GM12864 (cell line): ENCODE results near the gene FDPS.
"Not testable (repeated sequence)": the region's sequence is repeated elsewhere in the genome, so short reads cannot be mapped to it uniquely, and the experiment has no call there.

ENCODE experiments used
- DNase-seq: peaks from one replicate; pipeline ENCODE4 v3.0.0-alpha.2; 2011; ENCODE audit warnings: low read depth
- H3K4me3 ChIP-seq: 2 replicates; pipeline ENCODE4 v1.5.1; 2011; ENCODE audit warnings: mild to moderate bottlenecking, low read depth, low read length, control low read depth
- TF ChIP-seq, protein P1 (sequence below): IDR thresholded peaks from 2 replicates; pipeline ENCODE4 v1.5.1; 2011; ENCODE audit warnings: low read depth, mild to moderate bottlenecking, moderate library complexity, low read length, control low read depth, inconsistent platforms; ENCODE audit errors: missing control alignments

FDPS gene

DNA sequence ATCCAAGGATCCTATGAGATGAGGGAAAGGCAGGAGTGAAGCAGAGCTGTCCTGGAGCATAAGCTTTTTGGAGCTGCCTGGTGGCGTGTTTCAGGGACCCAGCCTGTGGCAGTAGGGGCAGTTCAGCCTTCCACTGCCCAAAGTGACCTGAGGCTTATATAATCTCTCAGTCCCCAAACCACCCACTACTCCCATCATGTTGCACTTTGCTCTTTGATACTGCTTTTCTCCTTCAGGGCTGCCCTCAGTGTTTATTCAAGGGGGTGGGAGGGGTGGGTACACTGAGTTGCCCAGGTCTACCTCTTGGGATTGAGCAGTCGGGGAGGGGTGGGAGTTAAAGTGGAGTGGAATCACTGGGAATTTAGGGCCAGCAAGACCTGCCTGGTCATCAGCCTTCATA is 22.1 kb upstream of the FDPS start:
- H3K4me3 ChIP-seq, result no peak overlapping the region
- DNase-seq, result no peak
- TF ChIP-seq, protein P1, sequence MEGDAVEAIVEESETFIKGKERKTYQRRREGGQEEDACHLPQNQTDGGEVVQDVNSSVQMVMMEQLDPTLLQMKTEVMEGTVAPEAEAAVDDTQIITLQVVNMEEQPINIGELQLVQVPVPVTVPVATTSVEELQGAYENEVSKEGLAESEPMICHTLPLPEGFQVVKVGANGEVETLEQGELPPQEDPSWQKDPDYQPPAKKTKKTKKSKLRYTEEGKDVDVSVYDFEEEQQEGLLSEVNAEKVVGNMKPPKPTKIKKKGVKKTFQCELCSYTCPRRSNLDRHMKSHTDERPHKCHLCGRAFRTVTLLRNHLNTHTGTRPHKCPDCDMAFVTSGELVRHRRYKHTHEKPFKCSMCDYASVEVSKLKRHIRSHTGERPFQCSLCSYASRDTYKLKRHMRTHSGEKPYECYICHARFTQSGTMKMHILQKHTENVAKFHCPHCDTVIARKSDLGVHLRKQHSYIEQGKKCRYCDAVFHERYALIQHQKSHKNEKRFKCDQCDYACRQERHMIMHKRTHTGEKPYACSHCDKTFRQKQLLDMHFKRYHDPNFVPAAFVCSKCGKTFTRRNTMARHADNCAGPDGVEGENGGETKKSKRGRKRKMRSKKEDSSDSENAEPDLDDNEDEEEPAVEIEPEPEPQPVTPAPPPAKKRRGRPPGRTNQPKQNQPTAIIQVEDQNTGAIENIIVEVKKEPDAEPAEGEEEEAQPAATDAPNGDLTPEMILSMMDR, result no peak

DNA sequence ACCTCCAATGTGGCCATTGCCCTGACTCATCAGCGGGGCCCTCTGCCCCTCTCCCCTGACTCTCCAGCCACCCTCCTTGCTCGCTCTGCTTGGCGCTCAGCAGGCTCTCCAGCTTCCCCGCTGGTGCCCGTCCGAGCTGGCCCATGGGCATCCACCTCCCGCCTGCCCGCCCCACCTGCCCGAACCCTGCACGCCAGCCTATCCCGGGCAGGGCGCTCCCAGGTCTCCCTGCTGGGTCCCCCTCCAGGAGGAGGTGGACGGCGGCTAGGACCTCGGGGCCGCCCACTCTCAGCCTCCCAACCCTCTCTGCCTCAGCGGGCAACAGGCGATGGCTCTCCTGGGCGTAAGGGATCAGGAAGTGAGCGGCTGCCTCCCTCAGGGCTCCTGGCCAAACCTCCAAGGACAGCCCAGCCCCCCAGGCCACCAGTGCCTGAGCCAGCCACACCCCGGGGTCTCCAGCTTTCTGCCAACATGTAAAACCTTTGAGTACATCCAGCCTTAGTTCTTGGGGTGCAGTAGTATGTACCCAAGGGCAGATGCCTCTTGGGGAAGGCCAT is 20.6 kb upstream of the FDPS start:
- DNase-seq, result no peak
- TF ChIP-seq, protein P1, result no peak
- no peak overlapping the region for H3K4me3 ChIP-seq

DNA sequence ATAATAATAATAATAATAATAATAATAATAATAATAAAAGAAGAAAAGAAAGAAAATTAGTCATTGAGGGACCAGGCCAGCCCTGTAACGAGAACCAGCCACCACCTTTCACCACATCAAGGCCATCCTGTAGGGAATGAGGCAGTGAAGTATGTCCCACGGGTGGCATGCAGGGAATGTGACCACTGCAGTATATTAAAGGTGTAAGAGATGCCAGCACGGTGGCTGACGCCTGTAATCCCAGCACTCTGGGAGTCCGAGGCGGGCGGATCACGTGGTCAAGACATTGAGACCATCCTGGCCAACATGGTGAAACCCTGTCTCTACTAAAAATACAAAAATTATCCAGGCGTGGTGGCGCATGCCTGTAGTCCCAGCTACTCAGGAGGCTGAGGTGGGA is 17.7 kb upstream of the FDPS start:
- DNase-seq, H3K4me3 ChIP-seq: not testable (repeated sequence)

- no peak overlapping the region for H3K4me3 ChIP-seq
- DNase-seq, result no peak
- TF ChIP-seq, protein P1, result no peak
Observed at GRCh38 chr1:155293086-155293749, 15.4 kb upstream of the FDPS start.

- DNase-seq, result no peak
- H3K4me3 ChIP-seq, result no peak overlapping the region
- TF ChIP-seq, protein P1, result no peak
Observed at GRCh38 chr1:155294520-155295182, 14.0 kb upstream of the FDPS start.

DNA sequence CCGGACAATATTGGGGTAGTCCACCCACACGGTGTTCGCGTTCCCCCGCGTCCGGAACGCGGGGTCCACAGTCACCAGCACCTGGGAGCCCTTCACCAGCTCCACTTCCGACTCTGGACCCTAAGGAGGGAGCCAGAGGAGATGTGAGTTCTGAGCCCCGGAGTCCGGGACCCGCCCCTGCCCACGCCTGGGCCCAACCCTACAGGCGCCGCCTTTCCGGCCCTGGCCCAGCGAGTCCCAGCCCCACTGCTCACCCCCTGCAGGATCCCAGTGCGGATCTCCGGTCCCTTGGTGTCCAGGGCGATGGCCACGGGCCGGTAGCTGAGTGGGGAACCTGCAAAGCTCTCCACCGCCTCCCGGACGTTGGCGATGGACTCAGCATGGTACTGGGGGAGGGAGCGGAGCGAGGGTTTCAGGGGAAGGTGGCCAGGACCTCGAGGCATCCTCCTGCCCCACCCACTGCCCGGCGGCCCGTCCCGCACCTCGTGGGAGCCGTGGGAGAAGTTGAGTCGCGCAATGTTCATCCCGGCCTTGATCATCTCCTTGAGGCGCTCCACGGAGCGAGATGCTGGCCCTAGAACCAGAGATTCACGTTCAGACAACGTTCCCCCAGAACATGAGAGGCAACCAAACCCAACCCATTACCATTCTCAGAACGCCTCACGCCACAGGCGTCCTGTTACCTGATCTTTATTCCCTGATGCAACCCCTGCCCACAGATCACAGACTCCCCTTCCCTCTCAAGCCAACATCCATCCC is 13.3 kb upstream of the FDPS start:
- no peak overlapping the region for H3K4me3 ChIP-seq
- no peak for DNase-seq
- TF ChIP-seq, protein P1, result no peak

DNA sequence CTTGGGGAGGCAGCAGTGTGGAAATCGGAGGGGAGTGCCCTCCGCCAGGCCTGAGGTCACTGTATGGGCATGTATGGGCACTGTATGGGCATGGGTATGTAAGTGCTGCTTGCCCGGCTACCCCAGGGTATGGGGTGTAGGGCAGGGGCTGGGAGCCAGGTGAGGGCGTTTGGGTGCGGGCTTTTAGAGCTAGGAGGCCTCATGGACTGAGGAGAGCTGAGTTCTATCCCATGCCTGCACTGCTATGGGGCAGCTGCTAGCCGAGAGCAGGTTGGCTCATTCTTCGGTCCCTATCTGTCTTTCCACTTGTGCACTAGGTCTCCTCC is 12.8 kb upstream of the FDPS start:
- no peak for DNase-seq
- TF ChIP-seq, protein P1, result no peak
- no peak overlapping the region for H3K4me3 ChIP-seq
